Measurements from ENCODE around the gene CEP350. TPM values are rescaled to one million over a fixed set of nuclear protein-coding genes. Genes with fewer than 3 reads are reported as not detected.

CEP350 gene
- total and polyA plus RNA-seq, 2 experiments from 2014 or later: 19.0 to 72.6 TPM

DNA sequence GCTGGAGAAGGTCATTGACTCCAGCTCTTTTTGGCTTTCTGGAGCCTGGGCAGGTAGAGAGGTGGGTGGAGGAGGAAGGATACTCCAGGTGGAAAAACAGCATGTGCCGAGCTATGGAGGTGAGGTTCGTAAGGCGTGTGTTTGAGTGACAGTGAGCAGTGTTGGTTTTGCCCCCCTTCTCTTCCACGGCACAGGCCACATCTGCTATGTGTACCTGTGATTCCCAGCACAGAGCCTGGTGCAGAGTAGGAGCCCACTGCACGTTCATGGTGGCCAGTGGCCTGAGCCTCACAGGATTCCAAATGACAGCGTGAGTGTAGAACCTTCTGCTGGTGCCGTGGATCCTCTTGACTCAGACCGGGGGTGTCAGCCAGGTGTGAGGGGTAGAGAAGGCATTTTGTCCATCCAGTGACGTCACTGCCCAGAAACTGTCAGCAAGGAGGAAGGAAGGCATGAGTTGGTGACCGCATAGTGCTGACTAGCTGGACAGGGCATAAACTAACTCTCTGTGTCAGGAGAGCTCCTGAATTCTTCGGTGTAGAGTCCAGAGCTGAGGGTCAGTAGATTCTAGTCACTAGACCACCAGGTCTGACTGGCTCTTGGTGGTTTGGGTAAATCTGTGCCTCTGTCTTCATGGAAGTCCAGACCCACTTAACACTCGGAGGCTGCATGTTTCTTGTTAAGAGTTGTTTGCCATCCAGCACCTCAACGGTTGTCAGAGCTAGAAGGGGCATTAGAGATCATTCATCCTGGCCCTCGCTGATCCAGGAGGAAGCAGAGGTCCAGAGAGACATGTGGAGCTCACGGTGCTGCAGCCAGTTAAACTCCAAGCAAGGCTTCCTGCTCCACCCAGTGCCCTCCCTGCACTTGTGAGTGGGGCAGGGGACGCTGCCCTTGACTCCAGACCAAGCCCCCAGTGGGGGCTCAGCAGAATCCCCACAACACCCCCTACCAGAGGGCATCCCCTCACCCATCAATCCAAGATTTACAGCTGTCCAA, 203.8 kb downstream of the CEP350 start:
- peak overlapping the region; percentile 72 for H3K27ac ChIP-seq
- H3K4me1 ChIP-seq (ENCODE audit: insufficient read depth): peaks cover 41% of the 10 kb centered on the region
- no peaks in the 10 kb centered on the region for H3K36me3 ChIP-seq (replicated peaks; ENCODE audit: insufficient read depth, low read depth)
- no peak overlapping the region for H3K4me3 ChIP-seq
- TF ChIP-seq, protein P1, sequence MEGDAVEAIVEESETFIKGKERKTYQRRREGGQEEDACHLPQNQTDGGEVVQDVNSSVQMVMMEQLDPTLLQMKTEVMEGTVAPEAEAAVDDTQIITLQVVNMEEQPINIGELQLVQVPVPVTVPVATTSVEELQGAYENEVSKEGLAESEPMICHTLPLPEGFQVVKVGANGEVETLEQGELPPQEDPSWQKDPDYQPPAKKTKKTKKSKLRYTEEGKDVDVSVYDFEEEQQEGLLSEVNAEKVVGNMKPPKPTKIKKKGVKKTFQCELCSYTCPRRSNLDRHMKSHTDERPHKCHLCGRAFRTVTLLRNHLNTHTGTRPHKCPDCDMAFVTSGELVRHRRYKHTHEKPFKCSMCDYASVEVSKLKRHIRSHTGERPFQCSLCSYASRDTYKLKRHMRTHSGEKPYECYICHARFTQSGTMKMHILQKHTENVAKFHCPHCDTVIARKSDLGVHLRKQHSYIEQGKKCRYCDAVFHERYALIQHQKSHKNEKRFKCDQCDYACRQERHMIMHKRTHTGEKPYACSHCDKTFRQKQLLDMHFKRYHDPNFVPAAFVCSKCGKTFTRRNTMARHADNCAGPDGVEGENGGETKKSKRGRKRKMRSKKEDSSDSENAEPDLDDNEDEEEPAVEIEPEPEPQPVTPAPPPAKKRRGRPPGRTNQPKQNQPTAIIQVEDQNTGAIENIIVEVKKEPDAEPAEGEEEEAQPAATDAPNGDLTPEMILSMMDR (IDR thresholded peaks at IDR 0.05; ENCODE audit: poor library complexity): no peak
- TF ChIP-seq EZH2phosphoT487 (IDR thresholded peaks at IDR 0.05; ENCODE audit: low read depth, severe bottlenecking, unreplicated experiment) (no peak), EZH2 (IDR thresholded peaks at IDR 0.05; ENCODE audit: borderline replicate concordance) (no peak)
- peaks cover 6% of the 10 kb centered on the region for H4K20me1 ChIP-seq (ENCODE audit: insufficient read depth, poor library complexity, severe bottlenecking)
- 84% methylated on average over 16 of the region's 16 CpGs for WGBS (ENCODE audit: low lambda C conversion rate, missing lambda C conversion rate)
- no peak for DNase-seq (ENCODE audit: low spot score)
- H3K4me2 ChIP-seq: peak overlapping the region; percentile 90
- no peaks in the 10 kb centered on the region for H3K9me2 ChIP-seq (replicated peaks; ENCODE audit: insufficient read depth)
- H3K79me2 ChIP-seq: peaks cover 71% of the 10 kb centered on the region
- no peak overlapping the region for H2AFZ ChIP-seq
- no peaks in the 10 kb centered on the region for H3K27me3 ChIP-seq
- H3K9me3 ChIP-seq (ENCODE audit: low read depth): no peaks in the 10 kb centered on the region

DNA sequence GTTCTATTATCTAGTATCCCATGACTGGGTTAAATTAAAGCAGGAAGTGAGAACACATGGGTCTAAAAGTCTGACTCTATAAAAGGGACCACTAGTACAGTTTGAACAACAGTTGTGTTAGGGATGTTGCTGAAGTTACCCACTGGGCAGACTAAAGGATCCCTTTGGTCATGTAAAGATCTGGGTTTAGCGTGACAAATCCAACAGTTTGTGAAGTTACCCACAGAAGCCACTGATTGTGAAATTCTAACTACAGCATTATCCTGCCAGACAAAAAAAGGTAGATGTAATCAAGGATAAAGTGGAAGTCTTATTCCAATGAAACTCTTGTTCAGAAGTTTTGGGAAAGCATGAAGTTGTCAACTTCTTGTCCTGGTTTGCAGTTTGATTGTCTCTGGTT, 205.7 kb downstream of the CEP350 start:
- H3K79me2 ChIP-seq: peaks cover 82% of the 10 kb centered on the region
- no peaks in the 10 kb centered on the region for H3K27me3 ChIP-seq
- no peak overlapping the region for H3K4me3 ChIP-seq
- H3K36me3 ChIP-seq (replicated peaks; ENCODE audit: insufficient read depth, low read depth): no peaks in the 10 kb centered on the region
- WGBS (ENCODE audit: low lambda C conversion rate, missing lambda C conversion rate): 96% methylated on average over 1 of the region's 1 CpG
- no peak overlapping the region for H3K27ac ChIP-seq
- H3K4me2 ChIP-seq: no peak overlapping the region
- H2AFZ ChIP-seq: no peak overlapping the region
- no peaks in the 10 kb centered on the region for H3K9me3 ChIP-seq (ENCODE audit: low read depth)
- no peaks in the 10 kb centered on the region for H3K9me2 ChIP-seq (replicated peaks; ENCODE audit: insufficient read depth)
- H3K4me1 ChIP-seq (ENCODE audit: insufficient read depth): peaks cover 36% of the 10 kb centered on the region
- H4K20me1 ChIP-seq (ENCODE audit: insufficient read depth, poor library complexity, severe bottlenecking): peaks cover 6% of the 10 kb centered on the region
- TF ChIP-seq, protein P1 (IDR thresholded peaks at IDR 0.05; ENCODE audit: poor library complexity): no peak
- TF ChIP-seq EZH2 (IDR thresholded peaks at IDR 0.05; ENCODE audit: borderline replicate concordance) (no peak), EZH2phosphoT487 (IDR thresholded peaks at IDR 0.05; ENCODE audit: low read depth, severe bottlenecking, unreplicated experiment) (no peak)
- DNase-seq (ENCODE audit: low spot score): no peak

DNA sequence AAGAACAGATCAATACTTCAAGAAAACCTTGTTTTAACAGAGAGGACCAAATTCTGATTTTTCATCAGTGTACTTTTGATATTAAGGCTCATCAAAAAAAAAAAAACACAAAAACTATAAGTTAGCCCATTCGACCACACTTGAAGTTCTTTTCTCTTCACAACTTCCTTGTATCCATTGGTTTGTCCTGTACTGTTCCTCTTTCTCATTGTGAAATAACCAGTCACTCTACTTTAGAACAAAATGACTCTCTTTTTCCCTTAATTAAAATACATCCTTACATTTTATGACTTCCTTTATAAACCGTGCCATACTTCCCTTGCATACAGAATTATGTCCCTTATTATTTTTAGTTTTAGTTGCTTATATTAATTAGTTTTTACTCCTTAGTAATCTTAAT, 208.4 kb downstream of the CEP350 start:
- TF ChIP-seq EZH2phosphoT487 (IDR thresholded peaks at IDR 0.05; ENCODE audit: low read depth, severe bottlenecking, unreplicated experiment) (no peak), EZH2 (IDR thresholded peaks at IDR 0.05; ENCODE audit: borderline replicate concordance) (no peak)
- TF ChIP-seq, protein P1 (IDR thresholded peaks at IDR 0.05; ENCODE audit: poor library complexity): no peak
- no peak overlapping the region for H2AFZ ChIP-seq
- peaks cover 12% of the 10 kb centered on the region for H3K4me1 ChIP-seq (ENCODE audit: insufficient read depth)
- no peaks in the 10 kb centered on the region for H3K27me3 ChIP-seq
- no peak for DNase-seq (ENCODE audit: low spot score)
- H3K27ac ChIP-seq: no peak overlapping the region
- no peak overlapping the region for H3K4me2 ChIP-seq
- peaks cover 2% of the 10 kb centered on the region for H4K20me1 ChIP-seq (ENCODE audit: insufficient read depth, poor library complexity, severe bottlenecking)
- H3K9me2 ChIP-seq (replicated peaks; ENCODE audit: insufficient read depth): no peaks in the 10 kb centered on the region
- H3K36me3 ChIP-seq (replicated peaks; ENCODE audit: insufficient read depth, low read depth): no peaks in the 10 kb centered on the region
- 84% methylated on average over 2 of the region's 2 CpGs for WGBS (ENCODE audit: low lambda C conversion rate, missing lambda C conversion rate)
- no peaks in the 10 kb centered on the region for H3K9me3 ChIP-seq (ENCODE audit: low read depth)
- H3K79me2 ChIP-seq: peaks cover 74% of the 10 kb centered on the region
- H3K4me3 ChIP-seq: no peak overlapping the region

Other genes starting within 250 kb of the CEP350 start
- gene FAM163A, start 211.5 kb upstream of the CEP350 start, total RNA-seq: 0.12 and 0.43 TPM in 2 replicates
- 0.87 and 2.2 TPM in 2 replicates for gene FAM163A, start 211.5 kb upstream of the CEP350 start, polyA plus RNA-seq
- gene TOR1AIP2, start 77.0 kb upstream of the CEP350 start, total RNA-seq: 158 TPM in 2 replicates
- 36.6 and 38.6 TPM in 2 replicates for gene TOR1AIP2, start 77.0 kb upstream of the CEP350 start, polyA plus RNA-seq
- 36.1 and 45.6 TPM in 2 replicates for gene TOR1AIP1, start 72.5 kb upstream of the CEP350 start, total RNA-seq
- gene TOR1AIP1, start 72.5 kb upstream of the CEP350 start, polyA plus RNA-seq: 18.8 and 25.9 TPM in 2 replicates
- 176 and 257 TPM in 2 replicates for gene QSOX1, start 200.1 kb downstream of the CEP350 start, total RNA-seq
- 225 and 263 TPM in 2 replicates for gene QSOX1, start 200.1 kb downstream of the CEP350 start, polyA plus RNA-seq